Measurements from ENCODE around the gene VPS37D.
"Not testable (repeated sequence)": the region's sequence is repeated elsewhere in the genome, so short reads cannot be mapped to it uniquely, and the experiment has no call there.

The VPS37D gene

GRCh38 chr7:73707045-73707631, 39.5 kb downstream of the VPS37D start:
- DNase-seq: peak; percentile 67

GRCh38 chr7:73708961-73709549, 41.4 kb downstream of the VPS37D start:
- DNase-seq: no peak

DNA sequence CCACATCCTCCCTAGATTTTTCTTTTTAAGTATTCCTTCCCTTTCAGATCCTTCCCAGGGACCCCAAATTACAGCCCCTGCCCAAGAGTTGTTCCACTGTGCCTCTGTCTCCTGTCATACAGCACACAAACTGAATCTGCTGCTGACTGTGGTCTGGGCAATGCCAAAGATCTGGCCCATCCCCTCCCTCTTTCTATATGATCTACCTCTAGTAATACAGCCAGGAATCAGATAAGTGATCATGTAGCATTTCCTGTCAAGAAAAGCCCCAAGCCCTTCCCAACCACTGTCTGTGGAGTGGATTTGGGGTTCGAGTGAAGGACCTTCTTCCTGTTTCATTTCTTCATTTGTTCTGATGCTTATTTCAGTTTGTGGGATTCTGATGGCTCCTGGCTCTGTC, 45.1 kb downstream of the VPS37D start:
- DNase-seq: no peak

DNA sequence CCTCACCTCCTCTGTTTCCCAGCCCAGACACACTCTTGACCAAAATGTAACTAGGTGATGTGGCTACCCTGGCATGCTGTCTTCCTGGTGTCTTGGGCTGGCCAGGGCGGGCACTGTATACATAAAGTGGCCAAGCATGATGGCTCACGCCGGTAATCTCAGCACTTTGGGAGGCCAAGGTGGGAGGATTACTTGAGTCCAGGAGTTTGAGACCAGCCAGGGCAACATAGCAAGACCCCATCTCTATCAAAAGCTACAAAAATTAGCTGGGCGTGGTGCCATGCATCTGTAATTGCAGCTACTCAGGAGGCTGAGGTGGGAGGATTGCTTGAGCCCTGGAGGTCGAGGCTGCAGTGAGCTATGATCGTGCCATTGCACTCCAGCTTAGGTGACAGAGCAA, 45.7 kb downstream of the VPS37D start:
- DNase-seq: not testable (repeated sequence)

- peak; percentile 6 for DNase-seq
Observed at GRCh38 chr7:73715648-73716317, 48.2 kb downstream of the VPS37D start.

- peak; percentile 61 for DNase-seq
Observed at GRCh38 chr7:73716318-73716890, 48.8 kb downstream of the VPS37D start.

- DNase-seq: no peak
Observed at GRCh38 chr7:73717025-73717807, 49.6 kb downstream of the VPS37D start.

GRCh38 chr7:73717991-73718405, 50.4 kb downstream of the VPS37D start:
- no peak for DNase-seq

- DNase-seq: no peak
Observed at GRCh38 chr7:73718438-73718881, 50.8 kb downstream of the VPS37D start.

- no peak for DNase-seq
Observed at GRCh38 chr7:73718905-73719805, 51.5 kb downstream of the VPS37D start, which contains the start of gene STX1A. TSS of gene STX1A (minus strand) at chr7:73719669. CDS start at chr7:73719631, 38 bp downstream.

GRCh38 chr7:73719806-73720169, 52.2 kb downstream of the VPS37D start:
- DNase-seq: no peak

- DNase-seq: not testable (repeated sequence)
Observed at GRCh38 chr7:73720443-73720842, 52.8 kb downstream of the VPS37D start.

- peak; percentile 27 for DNase-seq
Observed at GRCh38 chr7:73721377-73721817, 53.8 kb downstream of the VPS37D start.
